Mesenchymal stem cell (in vitro differentiated cells and primary cell): ENCODE data around the gene RBMS3.

Experiments used
- DNase-seq: peaks from one replicate; pipeline ENCODE4 v3.0.0-alpha.2; 2013
- H2AFZ ChIP-seq: one replicate; pipeline ENCODE4 v1.6.1; 2013; ENCODE audit warnings: low read depth, mild to moderate bottlenecking, control low read depth, inconsistent platforms, low read length, moderate library complexity
- H2AK5ac ChIP-seq: 2 replicates; pipeline ENCODE4 v1.6.1; 2013; ENCODE audit warnings: low read length, moderate library complexity, mild to moderate bottlenecking, inconsistent platforms; ENCODE audit not compliant: severe bottlenecking
- H2BK120ac ChIP-seq: one replicate; pipeline ENCODE4 v1.6.1; 2013; ENCODE audit warnings: low read depth, mild to moderate bottlenecking, inconsistent platforms, low read length, moderate library complexity
- H2BK12ac ChIP-seq, 2 experiments: one replicate each; pipeline ENCODE4 v1.6.1; 2013; ENCODE audit warnings: inconsistent platforms in 2 of 2, low read length in 2 of 2, mild to moderate bottlenecking in 2 of 2, moderate library complexity in 2 of 2, control low read depth in 1 of 2
- H2BK15ac ChIP-seq: one replicate; pipeline ENCODE4 v1.6.1; 2013; ENCODE audit warnings: mild to moderate bottlenecking, low read depth, inconsistent platforms; ENCODE audit not compliant: poor library complexity, severe bottlenecking
- H2BK5ac ChIP-seq: 2 replicates; pipeline ENCODE4 v1.6.1; 2013; ENCODE audit warnings: low read depth, mild to moderate bottlenecking, low read length, control low read depth, inconsistent platforms; ENCODE audit not compliant: poor library complexity, severe bottlenecking
- H3K14ac ChIP-seq, 2 experiments: one replicate each; pipeline ENCODE4 v1.6.1; 2013; ENCODE audit warnings: inconsistent platforms in 2 of 2, low read length in 2 of 2, control low read depth in 1 of 2, mild to moderate bottlenecking in 1 of 2, moderate library complexity in 1 of 2
- H3K18ac ChIP-seq, 2 experiments: one replicate each; pipeline ENCODE4 v1.6.1; 2013; ENCODE audit warnings: inconsistent platforms in 2 of 2, low read length in 2 of 2, control low read depth in 1 of 2, low read depth in 1 of 2, mild to moderate bottlenecking in 1 of 2
- H3K23ac ChIP-seq, 2 experiments: one replicate each; pipeline ENCODE4 v1.6.1; 2013; ENCODE audit warnings: inconsistent platforms in 2 of 2, low read length in 2 of 2, mild to moderate bottlenecking in 2 of 2, moderate library complexity in 2 of 2, control low read depth in 1 of 2
- H3K27ac ChIP-seq: 2 replicates; pipeline ENCODE4 v1.5.1; 2013; ENCODE audit warnings: mild to moderate bottlenecking, moderate library complexity, low read length, control low read depth, inconsistent platforms; ENCODE audit not compliant: poor library complexity, severe bottlenecking
- H3K27me3 ChIP-seq, 2 experiments: 2 replicates each; pipeline versions ENCODE4 v1.6.1 to v1.7.0; 2013; ENCODE audit warnings: low read length in 2 of 2, mild to moderate bottlenecking in 2 of 2, moderate library complexity in 2 of 2, control low read depth in 1 of 2, inconsistent platforms in 1 of 2; ENCODE audit not compliant: control insufficient read depth in 1 of 2, insufficient read depth in 1 of 2
- H3K36me3 ChIP-seq, 2 experiments: 2 replicates each; pipeline versions ENCODE4 v1.6.1 to v1.7.0; 2013; ENCODE audit warnings: low read length in 2 of 2, control low read depth in 1 of 2, inconsistent platforms in 1 of 2, low read depth in 1 of 2, mild to moderate bottlenecking in 1 of 2; ENCODE audit not compliant: insufficient read depth in 2 of 2, control insufficient read depth in 1 of 2
- H3K4ac ChIP-seq, 2 experiments: one replicate each; pipeline ENCODE4 v1.6.1; 2013; ENCODE audit warnings: inconsistent platforms in 2 of 2, low read length in 2 of 2, mild to moderate bottlenecking in 2 of 2, moderate library complexity in 2 of 2, control low read depth in 1 of 2, low read depth in 1 of 2
- H3K4me1 ChIP-seq: 2 replicates; pipeline ENCODE4 v1.6.1; 2013; ENCODE audit warnings: low read depth, low read length, control low read depth; ENCODE audit not compliant: control insufficient read depth, insufficient read depth
- H3K4me2 ChIP-seq: 2 replicates; pipeline ENCODE4 v1.6.1; 2013; ENCODE audit warnings: low read length, mild to moderate bottlenecking, inconsistent platforms; ENCODE audit not compliant: poor library complexity, severe bottlenecking
- H3K4me3 ChIP-seq, 2 experiments: 2 replicates each; pipeline versions ENCODE4 v1.5.1 to v1.7.0; 2013; ENCODE audit warnings: low read length in 2 of 2, mild to moderate bottlenecking in 2 of 2, control low read depth in 1 of 2, low read depth in 1 of 2; ENCODE audit not compliant: insufficient read depth in 1 of 2
- H3K79me1 ChIP-seq: replicated peaks from 2 replicates; pipeline ENCODE4 v1.6.1; 2013; ENCODE audit warnings: mild to moderate bottlenecking, control low read depth, low read length, inconsistent platforms; ENCODE audit not compliant: poor library complexity, severe bottlenecking
- H3K9ac ChIP-seq: 2 replicates; pipeline ENCODE4 v1.7.0; 2013; ENCODE audit warnings: mild to moderate bottlenecking, low read length, moderate library complexity
- H3K9me3 ChIP-seq: 2 replicates; pipeline ENCODE4 v1.7.0; 2013; ENCODE audit warnings: mild to moderate bottlenecking, low read length; ENCODE audit not compliant: control insufficient read depth
- H4K8ac ChIP-seq: one replicate; pipeline ENCODE4 v1.6.1; 2013; ENCODE audit warnings: inconsistent platforms, mild to moderate bottlenecking, low read length, moderate library complexity
- H4K91ac ChIP-seq: one replicate; pipeline ENCODE4 v1.6.1; 2013; ENCODE audit warnings: mild to moderate bottlenecking, low read length, inconsistent platforms
- WGBS: methylation state at CpG from one replicate; pipeline ENCODE4 v1.1.7; 2013; ENCODE audit warnings: mixed read lengths; 5-methylcytosine and 5-hydroxymethylcytosine counted together

The RBMS3 gene

DNA sequence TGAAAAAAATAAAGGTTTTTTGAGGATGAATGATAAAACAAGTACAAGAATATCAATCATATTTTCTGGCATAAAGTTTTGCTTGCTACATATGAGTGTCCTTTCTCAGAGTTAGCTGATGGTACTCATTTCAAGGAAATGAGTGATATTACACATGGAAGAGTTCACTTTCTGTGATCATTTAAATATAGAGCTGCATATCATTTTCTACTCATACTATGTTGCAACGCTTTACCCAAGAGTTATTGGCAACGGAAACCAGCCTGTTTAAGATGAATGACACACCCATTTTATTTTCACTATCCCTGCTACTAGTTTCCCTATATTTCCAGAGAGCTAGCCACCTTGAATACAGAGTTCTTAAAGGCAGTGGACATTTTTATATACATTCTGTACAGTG is 35.4 kb upstream of the RBMS3 start:
- no peak overlapping the region for H2BK15ac ChIP-seq
- no peak overlapping the region for H3K4me3 ChIP-seq
- H3K4me2 ChIP-seq = no peak overlapping the region
- H3K18ac ChIP-seq = no peak overlapping the region
- H4K91ac ChIP-seq = no peak overlapping the region
- H3K79me1 ChIP-seq = no peaks in the 10 kb centered on the region
- no peak overlapping the region for H2AFZ ChIP-seq
- H3K9me3 ChIP-seq = no peaks in the 10 kb centered on the region
- no peak overlapping the region for H2BK12ac ChIP-seq
- no peak overlapping the region for H3K23ac ChIP-seq
- H3K36me3 ChIP-seq = no peaks in the 10 kb centered on the region
- no peak for DNase-seq
- H3K9ac ChIP-seq = no peak overlapping the region
- no peak overlapping the region for H2AK5ac ChIP-seq
- no peak overlapping the region for H2BK120ac ChIP-seq
- H3K27me3 ChIP-seq = no peaks in the 10 kb centered on the region
- no peak overlapping the region for H2BK5ac ChIP-seq
- no peak overlapping the region for H3K27ac ChIP-seq
- no peak overlapping the region for H4K8ac ChIP-seq
- no peak overlapping the region for H3K14ac ChIP-seq
- H3K4ac ChIP-seq = no peak overlapping the region
- WGBS = 89% methylated on average over 2 of the region's 2 CpGs
- H3K4me1 ChIP-seq = no peaks in the 10 kb centered on the region

DNA sequence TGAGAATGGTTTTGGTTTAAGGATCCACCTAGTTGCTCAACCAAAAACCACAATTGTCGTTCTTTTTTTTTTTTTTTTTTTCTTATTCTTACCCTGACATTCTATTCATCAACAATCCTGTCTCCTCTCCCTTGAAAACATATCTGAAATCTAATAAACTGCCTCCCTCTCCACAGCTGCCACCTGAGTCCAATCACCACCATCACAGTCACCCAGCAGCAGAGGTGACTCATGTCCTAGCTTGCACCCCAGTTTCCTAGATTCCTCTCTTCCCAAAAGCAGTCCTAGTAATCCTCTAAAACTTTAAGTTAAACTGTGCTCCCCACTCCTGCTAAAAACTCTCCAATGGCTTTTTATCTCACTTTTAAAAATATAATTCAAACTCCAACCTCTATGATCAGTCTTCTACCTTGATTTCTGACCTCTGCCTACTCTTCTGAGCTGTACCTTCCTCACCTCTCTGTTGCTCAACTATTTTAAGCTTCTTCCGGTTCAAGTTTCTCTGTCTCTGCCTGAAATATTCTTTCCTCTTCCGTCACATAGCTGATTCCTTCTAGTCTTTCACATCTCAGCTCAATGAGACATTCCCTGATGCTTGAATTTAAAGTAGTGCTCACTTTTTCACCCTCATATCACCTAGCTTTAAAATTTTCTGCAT is 33.7 kb upstream of the RBMS3 start:
- Histone ChIP-seq H3K4ac (no peak overlapping the region), H4K8ac (no peak overlapping the region), H3K18ac (no peak overlapping the region), H3K4me3 (no peak overlapping the region), H3K23ac (no peak overlapping the region), H2BK120ac (no peak overlapping the region), H3K27ac (no peak overlapping the region), H3K4me1 (no peaks in the 10 kb centered on the region), H2BK15ac (no peak overlapping the region), H3K4me2 (peak overlapping the region; percentile 21), H3K9ac (no peak overlapping the region), H3K79me1 (no peaks in the 10 kb centered on the region), H2BK5ac (no peak overlapping the region), H4K91ac (no peak overlapping the region), H3K9me3 (no peaks in the 10 kb centered on the region), H3K14ac (no peak overlapping the region), H3K27me3 (no peaks in the 10 kb centered on the region), H2AK5ac (no peak overlapping the region), H2AFZ (no peak overlapping the region), H3K36me3 (no peaks in the 10 kb centered on the region), H2BK12ac (no peak overlapping the region)
- 93% methylated on average over 3 of the region's 3 CpGs for WGBS
- no peak for DNase-seq

DNA sequence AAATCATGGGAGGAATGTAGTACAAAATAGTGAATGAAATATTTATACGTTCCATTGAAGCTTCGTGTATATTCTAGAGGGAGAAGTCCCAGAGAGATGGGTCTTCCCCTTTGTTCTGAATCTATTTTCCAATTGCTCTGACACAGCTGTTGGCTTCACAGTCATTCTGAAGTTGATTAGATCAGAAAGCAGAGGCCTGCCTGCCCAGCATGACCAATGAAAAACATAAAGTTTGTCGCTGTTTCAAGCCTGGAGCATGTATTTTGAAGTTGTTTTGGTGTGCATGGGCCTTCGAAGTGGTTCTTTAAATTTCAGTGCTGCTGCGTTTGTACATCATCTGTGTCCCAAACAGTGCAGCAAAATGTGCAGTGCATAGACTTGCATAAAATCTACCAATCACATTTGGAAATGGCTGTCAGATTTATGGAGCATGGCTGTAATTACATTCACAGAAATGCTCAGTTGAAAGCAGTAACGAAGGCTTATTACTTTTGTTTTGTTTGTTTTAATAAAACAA is 31.0 kb upstream of the RBMS3 start:
- H2BK15ac ChIP-seq = no peak overlapping the region
- H2BK12ac ChIP-seq = no peak overlapping the region
- no peak overlapping the region for H2BK5ac ChIP-seq
- no peaks in the 10 kb centered on the region for H3K9me3 ChIP-seq
- no peak for DNase-seq
- no peaks in the 10 kb centered on the region for H3K79me1 ChIP-seq
- no peak overlapping the region for H3K27ac ChIP-seq
- no peak overlapping the region for H3K23ac ChIP-seq
- no peak overlapping the region for H4K8ac ChIP-seq
- no peak overlapping the region for H3K18ac ChIP-seq
- no peak overlapping the region for H3K4ac ChIP-seq
- H3K27me3 ChIP-seq = no peaks in the 10 kb centered on the region
- H3K4me2 ChIP-seq = no peak overlapping the region
- no peak overlapping the region for H3K14ac ChIP-seq
- H2AFZ ChIP-seq = no peak overlapping the region
- H4K91ac ChIP-seq = no peak overlapping the region
- H2BK120ac ChIP-seq = no peak overlapping the region
- H3K9ac ChIP-seq = no peak overlapping the region
- H3K4me1 ChIP-seq = no peaks in the 10 kb centered on the region
- no peak overlapping the region for H2AK5ac ChIP-seq
- no peak overlapping the region for H3K4me3 ChIP-seq
- H3K36me3 ChIP-seq = no peaks in the 10 kb centered on the region
- 79% methylated on average over 6 of the region's 6 CpGs for WGBS

DNA sequence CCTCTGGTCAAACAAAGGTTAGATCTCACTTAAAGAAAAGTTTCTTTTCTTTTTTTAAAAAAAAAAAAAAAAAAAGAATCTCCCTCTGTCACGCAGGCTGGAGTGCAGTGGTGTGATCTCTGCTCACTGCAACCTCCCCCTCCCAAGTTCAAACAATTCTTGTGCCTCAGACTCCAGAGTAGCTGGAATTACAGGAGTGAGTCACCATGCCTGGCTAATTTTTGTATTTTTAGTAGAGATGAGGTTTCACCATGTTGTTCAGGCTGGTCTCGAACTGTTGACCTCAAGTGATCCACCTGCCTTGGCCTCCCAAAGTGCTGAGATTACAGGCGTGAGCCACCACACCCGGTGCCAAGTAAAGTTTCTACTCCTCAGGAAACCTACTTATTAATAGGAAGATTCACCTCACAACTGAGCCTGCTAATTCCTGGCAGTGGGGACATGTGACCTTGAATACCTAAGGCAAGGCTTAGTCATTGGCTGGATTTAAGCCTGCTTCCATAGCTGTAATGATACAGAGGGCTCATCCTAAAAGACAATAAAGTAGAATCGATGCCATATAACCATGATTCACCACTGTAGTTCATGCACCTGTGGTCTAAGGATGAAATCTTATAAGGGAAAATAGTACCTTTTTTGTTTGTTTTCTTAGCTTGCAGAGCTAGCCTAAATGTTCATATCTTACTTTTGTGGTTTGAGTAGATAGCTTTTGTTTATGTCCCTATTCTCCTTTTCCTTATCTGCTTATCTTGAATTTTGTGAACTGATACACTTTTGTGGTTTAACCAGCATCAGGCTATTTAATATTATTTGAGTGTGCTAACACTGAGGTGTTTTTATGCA is 24.8 kb upstream of the RBMS3 start:
- H2AFZ ChIP-seq = no peak overlapping the region
- WGBS = 54% methylated on average over 4 of the region's 5 CpGs
- peak; percentile 50 for DNase-seq
- H2BK12ac ChIP-seq = no peak overlapping the region
- no peaks in the 10 kb centered on the region for H3K9me3 ChIP-seq
- H3K14ac ChIP-seq = no peak overlapping the region
- H3K4me3 ChIP-seq = no peak overlapping the region
- no peak overlapping the region for H4K8ac ChIP-seq
- H4K91ac ChIP-seq = no peak overlapping the region
- H3K23ac ChIP-seq = no peak overlapping the region
- no peak overlapping the region for H3K4me2 ChIP-seq
- no peaks in the 10 kb centered on the region for H3K36me3 ChIP-seq
- H3K27me3 ChIP-seq = no peaks in the 10 kb centered on the region
- no peaks in the 10 kb centered on the region for H3K4me1 ChIP-seq
- H3K4ac ChIP-seq = no peak overlapping the region
- H2BK120ac ChIP-seq = no peak overlapping the region
- H3K9ac ChIP-seq = no peak overlapping the region
- no peak overlapping the region for H3K27ac ChIP-seq
- no peak overlapping the region for H3K18ac ChIP-seq
- H2BK15ac ChIP-seq = no peak overlapping the region
- no peak overlapping the region for H2BK5ac ChIP-seq
- H2AK5ac ChIP-seq = no peak overlapping the region
- H3K79me1 ChIP-seq = no peaks in the 10 kb centered on the region
